ENCODE data around the gene RNF213.

Gene RNF213

GRCh38 chr17:80374732-80375585 lies 114.3 kb downstream of the RNF213 start:
- Mint-ChIP-seq H3K27ac (ENCODE audit: low read depth) (no peak overlapping the region), H3K9me3 (no peaks in the 10 kb centered on the region), H3K4me1 (peaks cover 5% of the 10 kb centered on the region), H3K4me3 (no peak overlapping the region), H3K36me3 (ENCODE audit: insufficient read depth) (peaks cover 93% of the 10 kb centered on the region), H3K27me3 (no peaks in the 10 kb centered on the region)
- DNase-seq (ENCODE audit: low spot score in 2 of 2), result no peak
- ATAC-seq (replicated peaks; ENCODE audit: extremely low read depth, poor library complexity, severe bottlenecking), result no peak

GRCh38 chr17:80376531-80376930 lies 115.9 kb downstream of the RNF213 start:
- Mint-ChIP-seq H3K36me3 (ENCODE audit: insufficient read depth) (peaks cover 96% of the 10 kb centered on the region), H3K4me1 (peaks cover 5% of the 10 kb centered on the region), H3K9me3 (no peaks in the 10 kb centered on the region), H3K27ac (ENCODE audit: low read depth) (no peak overlapping the region), H3K27me3 (no peaks in the 10 kb centered on the region), H3K4me3 (no peak overlapping the region)
- DNase-seq (ENCODE audit: low spot score in 2 of 2) (no peak), ATAC-seq (replicated peaks; ENCODE audit: extremely low read depth, poor library complexity, severe bottlenecking) (no peak)

DNA sequence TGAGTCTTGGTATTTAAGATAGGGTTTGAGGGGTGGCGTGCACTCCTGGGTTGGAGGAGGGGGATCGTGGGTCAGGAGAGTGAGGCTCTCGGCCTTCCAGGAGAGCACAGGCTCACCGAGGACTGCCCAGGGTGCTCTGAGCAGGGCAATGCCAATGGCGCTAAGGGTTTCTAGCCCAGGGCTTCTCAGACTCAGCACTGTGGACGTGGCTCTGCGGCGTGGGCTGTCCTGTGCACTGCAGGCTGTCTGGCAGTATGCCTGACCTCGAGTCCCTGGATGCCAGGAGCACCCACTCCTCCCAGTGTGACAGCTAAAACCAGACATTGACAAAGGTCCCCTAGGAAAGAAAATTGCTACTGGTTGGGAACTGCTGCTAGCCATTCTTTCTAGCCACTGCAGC lies 117.1 kb downstream of the RNF213 start:
- H3K4me3 Mint-ChIP-seq, result peak overlapping the region; percentile 31
- ATAC-seq (replicated peaks; ENCODE audit: extremely low read depth, poor library complexity, severe bottlenecking) (no peak), DNase-seq (ENCODE audit: low spot score in 2 of 2) (no peak)
- no peaks in the 10 kb centered on the region for H3K9me3 Mint-ChIP-seq
- peaks cover 5% of the 10 kb centered on the region for H3K4me1 Mint-ChIP-seq
- peaks cover 94% of the 10 kb centered on the region for H3K36me3 Mint-ChIP-seq (ENCODE audit: insufficient read depth)
- H3K27ac Mint-ChIP-seq (ENCODE audit: low read depth), result peak overlapping the region; percentile 67
- H3K27me3 Mint-ChIP-seq, result no peaks in the 10 kb centered on the region

- Mint-ChIP-seq H3K4me1 (peaks cover 9% of the 10 kb centered on the region), H3K27ac (ENCODE audit: low read depth) (no peak overlapping the region), H3K36me3 (ENCODE audit: insufficient read depth) (peaks cover 93% of the 10 kb centered on the region), H3K9me3 (no peaks in the 10 kb centered on the region), H3K27me3 (no peaks in the 10 kb centered on the region), H3K4me3 (no peak overlapping the region)
- no peak for DNase-seq (ENCODE audit: low spot score in 2 of 2)
- no peak for ATAC-seq (replicated peaks; ENCODE audit: extremely low read depth, poor library complexity, severe bottlenecking)
Measured at GRCh38 chr17:80379348-80379747, 118.7 kb downstream of the RNF213 start.

GRCh38 chr17:80380068-80380467 lies 119.4 kb downstream of the RNF213 start:
- ATAC-seq (replicated peaks; ENCODE audit: extremely low read depth, poor library complexity, severe bottlenecking) (no peak), DNase-seq (ENCODE audit: low spot score in 2 of 2) (no peak)
- H3K4me1 Mint-ChIP-seq, result peaks cover 9% of the 10 kb centered on the region
- H3K36me3 Mint-ChIP-seq (ENCODE audit: insufficient read depth), result peaks cover 93% of the 10 kb centered on the region
- H3K27me3 Mint-ChIP-seq, result no peaks in the 10 kb centered on the region
- no peaks in the 10 kb centered on the region for H3K9me3 Mint-ChIP-seq
- H3K27ac Mint-ChIP-seq (ENCODE audit: low read depth), result peak overlapping the region; percentile 25
- no peak overlapping the region for H3K4me3 Mint-ChIP-seq

DNA sequence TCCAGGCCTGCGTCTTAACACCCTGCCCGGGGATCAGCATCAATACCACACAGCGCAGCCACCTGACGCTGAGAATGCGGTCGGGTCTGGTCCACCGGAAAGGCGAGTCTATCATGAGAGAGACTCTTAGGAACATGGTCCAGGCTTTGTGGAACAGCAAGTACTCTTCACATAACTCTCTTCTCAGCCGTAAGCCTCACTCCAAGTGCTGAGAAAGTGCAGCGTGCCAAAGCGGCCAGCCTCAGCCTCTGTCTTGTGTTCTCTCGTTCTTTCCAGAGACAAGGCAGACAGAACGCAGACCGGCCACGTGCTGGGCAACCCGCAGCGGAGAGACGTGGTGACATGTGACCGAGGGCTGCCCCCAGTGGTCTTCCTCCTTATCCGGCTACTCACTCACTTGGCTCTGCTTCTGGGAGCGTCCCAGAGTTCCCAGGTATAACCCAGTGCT lies 119.9 kb downstream of the RNF213 start:
- ATAC-seq (replicated peaks; ENCODE audit: extremely low read depth, poor library complexity, severe bottlenecking) (no peak), DNase-seq (ENCODE audit: low spot score in 2 of 2) (no peak)
- peaks cover 94% of the 10 kb centered on the region for H3K36me3 Mint-ChIP-seq (ENCODE audit: insufficient read depth)
- no peak overlapping the region for H3K4me3 Mint-ChIP-seq
- H3K9me3 Mint-ChIP-seq, result no peaks in the 10 kb centered on the region
- H3K27ac Mint-ChIP-seq (ENCODE audit: low read depth), result peak overlapping the region; percentile 25
- H3K4me1 Mint-ChIP-seq, result peaks cover 9% of the 10 kb centered on the region
- H3K27me3 Mint-ChIP-seq, result no peaks in the 10 kb centered on the region

DNA sequence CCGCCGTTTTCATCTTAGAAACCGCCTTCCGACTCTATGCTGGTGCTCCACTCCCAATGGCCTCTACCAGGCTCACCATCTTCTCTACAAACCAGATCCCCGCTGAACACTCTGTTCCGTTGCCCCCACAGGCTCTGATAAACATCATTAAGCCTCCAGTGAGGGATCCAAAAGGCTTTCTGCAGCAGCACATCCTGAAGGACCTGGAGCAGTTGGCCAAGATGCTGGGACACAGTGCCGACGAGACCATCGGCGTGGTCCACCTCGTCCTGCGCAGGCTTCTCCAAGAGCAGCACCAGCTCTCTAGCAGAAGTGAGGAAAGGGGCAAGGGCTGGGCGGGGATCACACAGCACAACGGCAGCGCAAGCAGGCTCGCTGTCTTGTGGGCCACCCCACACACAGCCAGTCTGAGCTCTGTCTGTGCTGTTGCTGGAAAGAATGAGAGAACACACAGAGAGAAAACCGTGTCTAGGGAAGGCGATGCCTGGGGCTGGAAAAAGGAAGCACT lies 120.8 kb downstream of the RNF213 start:
- Mint-ChIP-seq H3K4me3 (no peak overlapping the region), H3K9me3 (no peaks in the 10 kb centered on the region), H3K27me3 (no peaks in the 10 kb centered on the region), H3K27ac (ENCODE audit: low read depth) (peak overlapping the region; percentile 62), H3K36me3 (ENCODE audit: insufficient read depth) (peaks cover 94% of the 10 kb centered on the region), H3K4me1 (peaks cover 9% of the 10 kb centered on the region)
- DNase-seq (ENCODE audit: low spot score in 2 of 2) (no peak), ATAC-seq (replicated peaks; ENCODE audit: extremely low read depth, poor library complexity, severe bottlenecking) (no peak)

DNA sequence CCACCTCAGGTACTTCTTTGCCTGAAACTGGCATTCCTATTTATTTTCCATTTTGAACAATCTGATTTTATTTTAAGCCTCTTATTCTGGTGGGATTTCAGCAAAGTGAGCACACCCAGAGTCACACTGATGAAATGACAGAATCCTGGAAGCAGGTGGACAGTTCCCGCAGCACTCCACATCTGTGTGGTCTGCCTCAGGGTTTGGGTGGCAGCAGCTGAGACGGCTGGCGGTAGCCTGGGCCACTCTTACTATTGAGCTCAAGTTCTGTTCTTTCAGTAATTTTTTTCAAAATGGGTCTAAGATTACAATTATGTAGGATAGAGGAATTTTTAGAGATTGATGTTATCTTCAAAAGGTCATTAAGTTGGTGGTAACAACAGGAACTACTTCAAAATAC lies 121.8 kb downstream of the RNF213 start:
- Mint-ChIP-seq H3K9me3 (no peaks in the 10 kb centered on the region), H3K4me3 (no peak overlapping the region), H3K4me1 (peaks cover 8% of the 10 kb centered on the region), H3K27me3 (no peaks in the 10 kb centered on the region), H3K36me3 (ENCODE audit: insufficient read depth) (peaks cover 93% of the 10 kb centered on the region), H3K27ac (ENCODE audit: low read depth) (peak overlapping the region; percentile 62)
- ATAC-seq (replicated peaks; ENCODE audit: extremely low read depth, poor library complexity, severe bottlenecking) (no peak), DNase-seq (ENCODE audit: low spot score in 2 of 2) (no peak)

- DNase-seq (ENCODE audit: low spot score in 2 of 2) (no peak), ATAC-seq (replicated peaks; ENCODE audit: extremely low read depth, poor library complexity, severe bottlenecking) (no peak)
- Mint-ChIP-seq H3K27ac (ENCODE audit: low read depth) (peak overlapping the region; percentile 35), H3K27me3 (no peaks in the 10 kb centered on the region), H3K9me3 (no peaks in the 10 kb centered on the region), H3K4me3 (no peak overlapping the region), H3K4me1 (peaks cover 4% of the 10 kb centered on the region), H3K36me3 (ENCODE audit: insufficient read depth) (peaks cover 93% of the 10 kb centered on the region)
Measured at GRCh38 chr17:80382956-80383355, 122.3 kb downstream of the RNF213 start.

- no peaks in the 10 kb centered on the region for H3K9me3 Mint-ChIP-seq
- H3K27me3 Mint-ChIP-seq, result no peaks in the 10 kb centered on the region
- no peak for DNase-seq (ENCODE audit: low spot score in 2 of 2)
- peaks cover 93% of the 10 kb centered on the region for H3K36me3 Mint-ChIP-seq (ENCODE audit: insufficient read depth)
- H3K4me1 Mint-ChIP-seq, result peaks cover 4% of the 10 kb centered on the region
- no peak overlapping the region for H3K4me3 Mint-ChIP-seq
- peak overlapping the region; percentile 35 for H3K27ac Mint-ChIP-seq (ENCODE audit: low read depth)
- no peak for ATAC-seq (replicated peaks; ENCODE audit: extremely low read depth, poor library complexity, severe bottlenecking)
Measured at GRCh38 chr17:80384078-80384960, 123.7 kb downstream of the RNF213 start.

DNA sequence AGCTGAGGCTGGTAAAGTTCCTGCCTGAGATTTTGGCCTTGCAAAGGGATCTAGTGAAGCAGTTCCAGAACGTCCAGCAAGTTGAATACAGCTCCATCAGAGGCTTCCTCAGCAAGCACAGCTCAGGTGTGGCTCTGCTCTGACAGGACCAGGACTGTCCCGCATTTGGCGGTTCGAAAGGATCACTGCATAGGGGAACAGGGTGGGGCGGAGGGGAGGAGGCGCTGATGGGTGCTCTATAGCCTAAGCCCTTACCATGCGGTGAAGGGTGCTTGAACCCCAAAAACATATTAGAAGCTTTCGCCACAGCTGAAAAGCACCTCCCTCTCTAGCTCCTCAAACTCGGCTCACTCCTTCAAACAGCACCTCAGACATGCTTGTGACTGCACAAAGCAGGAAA lies 124.4 kb downstream of the RNF213 start:
- DNase-seq (ENCODE audit: low spot score in 2 of 2), result no peak
- Mint-ChIP-seq H3K27me3 (no peaks in the 10 kb centered on the region), H3K9me3 (no peaks in the 10 kb centered on the region), H3K36me3 (ENCODE audit: insufficient read depth) (peaks cover 94% of the 10 kb centered on the region), H3K4me1 (peaks cover 4% of the 10 kb centered on the region), H3K27ac (ENCODE audit: low read depth) (no peak overlapping the region), H3K4me3 (no peak overlapping the region)
- ATAC-seq (replicated peaks; ENCODE audit: extremely low read depth, poor library complexity, severe bottlenecking), result no peak

DNA sequence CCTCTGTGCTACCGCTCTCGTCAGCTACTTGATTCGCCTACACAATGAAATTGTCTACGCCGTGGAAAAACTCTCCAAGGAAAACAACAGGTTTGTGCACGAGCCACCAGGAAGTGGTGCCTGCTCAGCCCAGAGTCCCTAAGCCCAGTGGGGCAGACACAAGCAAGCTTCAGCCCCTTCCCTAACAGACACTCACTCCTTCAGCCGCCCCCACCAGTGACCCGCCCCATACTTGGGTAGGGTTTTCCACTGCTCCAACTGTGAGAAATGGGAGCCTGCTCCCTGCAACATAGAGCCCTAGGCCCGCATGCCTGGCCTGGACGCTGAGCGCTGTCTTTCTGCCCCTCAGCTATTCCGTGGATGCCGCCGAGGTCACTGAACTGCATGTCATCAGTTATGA lies 125.7 kb downstream of the RNF213 start:
- ATAC-seq (replicated peaks; ENCODE audit: extremely low read depth, poor library complexity, severe bottlenecking), result no peak
- H3K9me3 Mint-ChIP-seq, result no peaks in the 10 kb centered on the region

More for the DNA sequence above, 125.7 kb downstream of the RNF213 start:
- Mint-ChIP-seq H3K27me3 (no peaks in the 10 kb centered on the region), H3K4me3 (peak overlapping the region; percentile 4), H3K36me3 (ENCODE audit: insufficient read depth) (peaks cover 93% of the 10 kb centered on the region), H3K4me1 (peaks cover 4% of the 10 kb centered on the region), H3K27ac (ENCODE audit: low read depth) (peak overlapping the region; percentile 38)
- DNase-seq (ENCODE audit: low spot score in 2 of 2), result no peak

All from central memory CD8-positive, alpha-beta T cell (primary cell).